A673 (cell line): ENCODE data around the gene TEX9. TPM values are rescaled to one million over a fixed set of nuclear protein-coding genes. Genes with fewer than 3 reads are reported as not detected.
"Not testable (repeated sequence)": the region's sequence is repeated elsewhere in the genome, so short reads cannot be mapped to it uniquely, and the experiment has no call there.

ENCODE experiments used
- Bru-seq: library from RNA; stranded (reverse); fragments of 400-500 nt; gene quantifications from one replicate; lab custom pipeline; 2021; lab: Mats Ljungman, UMichigan
- BruChase-seq, 2 experiments: library from RNA; stranded (reverse); fragments of 400-500 nt; gene quantifications; one replicate each; lab custom pipeline; 2021; lab: Mats Ljungman, UMichigan
- BruUV-seq: library from RNA; stranded (reverse); fragments of 400-500 nt; replicated peaks from 2 replicates; lab custom pipeline; 2021; lab: Mats Ljungman, UMichigan
- CTCF ChIA-PET: fragments of 300-600 bp; sonication (Branson Sonifier 250); formaldehyde crosslinking; loops from one replicate; lab custom pipeline; 2022; ENCODE audit warnings: antibody characterized with exemption; lab: Charles Lee
- POLR2A ChIA-PET: fragments of 300-600 bp; sonication (Branson Sonifier 250); formaldehyde crosslinking; loops from one replicate; lab custom pipeline; 2022; ENCODE audit warnings: antibody characterized with exemption; ENCODE audit not compliant: low non-redundant PET; lab: Charles Lee
- DNase-seq: peaks from one replicate; pipeline ENCODE4 v3.0.0-alpha.2; 2015; ENCODE audit warnings: low spot score
- H3K27ac ChIP-seq: fragments of 200-600 bp; sonication (generic); 2 replicates; pipeline ENCODE4 v1.5.1; 2016; ENCODE audit warnings: mixed run types, low read depth, mild to moderate bottlenecking, mixed read lengths, antibody characterized with exemption, low read length; ENCODE audit not compliant: poor library complexity, severe bottlenecking
- H3K27me3 ChIP-seq: fragments of 200-600 bp; sonication (generic); replicated peaks from 2 replicates; pipeline ENCODE4 v1.6.1; 2017; ENCODE audit warnings: mixed run types, low read depth, mild to moderate bottlenecking, mixed read lengths, antibody characterized with exemption, low read length; ENCODE audit not compliant: insufficient read depth, poor library complexity
- H3K36me3 ChIP-seq: fragments of 200-600 bp; sonication (generic); 2 replicates; pipeline ENCODE4 v1.6.1; 2016; ENCODE audit warnings: mixed run types, mild to moderate bottlenecking, mixed read lengths, antibody characterized with exemption, low read length; ENCODE audit not compliant: insufficient read depth, poor library complexity, severe bottlenecking
- H3K4me1 ChIP-seq: fragments of 200-600 bp; sonication (generic); 2 replicates; pipeline ENCODE4 v1.6.1; 2017; ENCODE audit warnings: mixed run types, mild to moderate bottlenecking, mixed read lengths, antibody characterized with exemption, low read length; ENCODE audit not compliant: insufficient read depth, poor library complexity, severe bottlenecking
- H3K4me3 ChIP-seq: fragments of 200-600 bp; sonication (generic); 2 replicates; pipeline ENCODE4 v1.5.1; 2016; ENCODE audit warnings: low read depth, mixed run types, mild to moderate bottlenecking, mixed read lengths, low read length; ENCODE audit not compliant: poor library complexity, severe bottlenecking
- H3K9me3 ChIP-seq: fragments of 200-600 bp; sonication (generic); 2 replicates; pipeline ENCODE4 v1.6.1; 2016; ENCODE audit warnings: mixed run types, low read depth, mild to moderate bottlenecking, mixed read lengths, antibody characterized with exemption, low read length; ENCODE audit not compliant: poor library complexity, severe bottlenecking
- CTCF ChIP-seq: fragments of 300-800, 200-600 bp; sonication (generic); conservative IDR thresholded peaks from 2 replicates; pipeline ENCODE4 v1.5.1; 2017; ENCODE audit warnings: low read depth, mild to moderate bottlenecking, antibody characterized with exemption, low read length, moderate library complexity, mixed read lengths
- EZH2 ChIP-seq: fragments of 200-600 bp; sonication (generic); IDR thresholded peaks from 2 replicates; pipeline ENCODE4 v1.6.1; 2017; ENCODE audit warnings: borderline replicate concordance, low read depth, mild to moderate bottlenecking, mixed read lengths, antibody characterized with exemption, low read length; ENCODE audit not compliant: poor library complexity, severe bottlenecking
- intact Hi-C: fragments of 100-400 bp; cut with micrococcal nuclease; formaldehyde crosslinking; loops from one replicate; pipeline ENCODE4 v1.10.0; 2022; ENCODE audit not compliant: unreplicated experiment
- long read RNA-seq: library from polyadenylated mRNA; stranded (forward); transcript quantifications from one replicate; pipeline ENCODE4 v2.0.0, GENCODE V29; 2022
- total RNA-seq: library from RNA; stranded (reverse); gene quantifications from 2 replicates; pipeline ENCODE4 v1.2.3, GENCODE V29; 2021

Gene TEX9
- total RNA-seq (18.0 TPM in 2 replicates), Bru-seq, nascent RNA (percentile 69 among the genes with signal in this experiment), BruChase-seq, experiment 1, labeled RNA remaining after a 2-hour chase (percentile 77 among the genes with signal in this experiment), BruChase-seq, experiment 2, labeled RNA remaining after a 6-hour chase (percentile 61 among the genes with signal in this experiment)
- long read RNA-seq, partial matches to known transcripts, result 5 of 27 reads
- long read RNA-seq, other reads (novel, unspliced or antisense), result 20 of 27 reads

GRCh38 chr15:56365075-56365711 is at the start of gene TEX9:
TSS of gene TEX9 (plus strand) at chr15:56365426. CDS start at chr15:56365451, 25 bp downstream.
- TF ChIP-seq EZH2 (no peak), CTCF (no peak)
- no peaks in the 10 kb centered on the region for H3K36me3 ChIP-seq
- ChIA-PET POLR2A (no interaction called here), CTCF (no interaction called here)
- intact Hi-C loops, result loop anchor here (10.0 kb wide), 1 partner anchor 120 kb away; the partner anchor contains the start of gene RFX7
- peak within 1 kb of the TSS; percentile 61 for H3K4me3 ChIP-seq
- peak; percentile 93 for DNase-seq
- H3K27me3 ChIP-seq, result no peaks in the 10 kb centered on the region
- no TSS peak for BruUV-seq
- peak within 1 kb of the TSS; percentile 61 for H3K27ac ChIP-seq
- no peaks in the 10 kb centered on the region for H3K9me3 ChIP-seq
- H3K4me1 ChIP-seq, result peaks cover 11% of the 10 kb centered on the region

- DNase-seq, H3K9me3 ChIP-seq, CTCF ChIA-PET, POLR2A ChIA-PET, BruUV-seq, H3K27ac ChIP-seq, H3K27me3 ChIP-seq, H3K36me3 ChIP-seq, H3K4me1 ChIP-seq, intact Hi-C loops, H3K4me3 ChIP-seq: not testable (repeated sequence)
These were observed 48.7 kb upstream of the TEX9 start for GRCh38 chr15:56316561-56316960.

- CTCF ChIA-PET, result no interaction called here
- TF ChIP-seq EZH2 (no peak), CTCF (no peak)
- Histone ChIP-seq H3K4me3 (no peak overlapping the region), H3K27ac (no peak overlapping the region), H3K9me3 (no peaks in the 10 kb centered on the region), H3K4me1 (no peaks in the 10 kb centered on the region), H3K27me3 (no peaks in the 10 kb centered on the region), H3K36me3 (no peaks in the 10 kb centered on the region)
- POLR2A ChIA-PET, result no interaction called here
- intact Hi-C loops, result no loop called here
- no peak for DNase-seq
- no TSS peak for BruUV-seq
These were observed 44.9 kb upstream of the TEX9 start for GRCh38 chr15:56320316-56320715.
